NCI-H510A (cell line): ENCODE data around the gene MYL10.

Experiments
- DNase-seq: peaks from one replicate; lab custom pipeline; 2025; lab: John Stamatoyannopoulos, UW

Gene MYL10

GRCh38 chr7:101595766-101596537 lies 33.1 kb downstream of the MYL10 start:
- DNase-seq, result no peak

GRCh38 chr7:101595246-101595645 lies 33.9 kb downstream of the MYL10 start:
- DNase-seq, result no peak

GRCh38 chr7:101594790-101595189 lies 34.3 kb downstream of the MYL10 start:
- DNase-seq, result no peak

GRCh38 chr7:101593556-101593955 lies 35.5 kb downstream of the MYL10 start:
- DNase-seq, result no peak

GRCh38 chr7:101591504-101591903 lies 37.6 kb downstream of the MYL10 start:
- DNase-seq, result no peak

- DNase-seq, result no peak
Observed at GRCh38 chr7:101590663-101591435, 38.2 kb downstream of the MYL10 start.

- no peak for DNase-seq
Observed at GRCh38 chr7:101589976-101590662, 39.0 kb downstream of the MYL10 start.

- DNase-seq, result no peak
Observed at GRCh38 chr7:101589052-101589451, 40.0 kb downstream of the MYL10 start.

GRCh38 chr7:101588131-101588935 lies 40.8 kb downstream of the MYL10 start:
- DNase-seq, result no peak

GRCh38 chr7:101586906-101587677 lies 42.0 kb downstream of the MYL10 start:
- DNase-seq, result no peak

GRCh38 chr7:101586078-101586905 lies 42.8 kb downstream of the MYL10 start:
- no peak for DNase-seq

- no peak for DNase-seq
Observed at GRCh38 chr7:101582971-101583370, 46.1 kb downstream of the MYL10 start.

GRCh38 chr7:101581891-101582290 lies 47.2 kb downstream of the MYL10 start:
- DNase-seq, result no peak

- no peak for DNase-seq
Observed at GRCh38 chr7:101580596-101580995, 48.5 kb downstream of the MYL10 start.

GRCh38 chr7:101578552-101578951 lies 50.5 kb downstream of the MYL10 start:
- DNase-seq, result no peak

- DNase-seq, result no peak
Observed at GRCh38 chr7:101576998-101577397, 52.1 kb downstream of the MYL10 start.

GRCh38 chr7:101575721-101576120 lies 53.4 kb downstream of the MYL10 start:
- DNase-seq, result no peak

GRCh38 chr7:101575168-101575567 lies 53.9 kb downstream of the MYL10 start:
- no peak for DNase-seq

- DNase-seq, result no peak
Observed at GRCh38 chr7:101572156-101572555, 56.9 kb downstream of the MYL10 start.

GRCh38 chr7:101567230-101567629 lies 61.9 kb downstream of the MYL10 start:
- DNase-seq, result no peak
